Mesothelial cell of epicardium (in vitro differentiated cells): ENCODE data around the gene C6orf163. TPM values are rescaled to one million over a fixed set of nuclear protein-coding genes. Genes with fewer than 3 reads are reported as not detected.

Experiments used
- DNase-seq, 2 experiments: peaks; one replicate each; pipeline ENCODE4 v3.0.0; 2021; ENCODE audit warnings: low spot score in 2 of 2; ENCODE audit not compliant: unreplicated experiment in 2 of 2
- H3K27ac Mint-ChIP-seq: 2 replicates; pipeline ENCODE4 v1.8.0; 2021; ENCODE audit warnings: mixed read lengths
- H3K27me3 Mint-ChIP-seq: 2 replicates; pipeline ENCODE4 v1.8.0; 2021; ENCODE audit warnings: low read depth, mixed read lengths
- H3K36me3 Mint-ChIP-seq: 2 replicates; pipeline ENCODE4 v1.8.0; 2021; ENCODE audit warnings: mixed read lengths
- H3K4me1 Mint-ChIP-seq: 2 replicates; pipeline ENCODE4 v1.8.0; 2021; ENCODE audit warnings: mixed read lengths
- H3K4me3 Mint-ChIP-seq: 2 replicates; pipeline ENCODE4 v1.8.0; 2021; ENCODE audit warnings: mild to moderate bottlenecking, moderate library complexity, mixed read lengths
- H3K9me3 Mint-ChIP-seq: 2 replicates; pipeline ENCODE4 v1.8.0; 2021; ENCODE audit warnings: mixed read lengths
- CTCF ChIP-seq: fragments of 200-600 bp; sonication (generic); IDR thresholded peaks from one replicate; pipeline ENCODE4 v1.5.0; 2021; ENCODE audit warnings: antibody characterized with exemption; ENCODE audit not compliant: unreplicated experiment
- total RNA-seq: library from RNA; stranded (reverse); gene quantifications from 3 replicates; pipeline ENCODE4 v1.2.1, GENCODE V29; 2021

C6orf163 gene
- total RNA-seq, 1 donor from 2014 or later: 10.0 TPM

GRCh38 chr6:87396595-87397392 is 52.2 kb downstream of the C6orf163 start:
- H3K36me3 Mint-ChIP-seq: no peaks in the 10 kb centered on the region
- H3K4me3 Mint-ChIP-seq: no peak overlapping the region
- DNase-seq: no peak
- no peak for TF ChIP-seq CTCF
- H3K9me3 Mint-ChIP-seq: no peaks in the 10 kb centered on the region
- H3K27ac Mint-ChIP-seq: no peak overlapping the region
- no peaks in the 10 kb centered on the region for H3K27me3 Mint-ChIP-seq
- peaks cover 13% of the 10 kb centered on the region for H3K4me1 Mint-ChIP-seq

GRCh38 chr6:87397656-87398055 is 53.0 kb downstream of the C6orf163 start:
- Mint-ChIP-seq H3K4me3 (no peak overlapping the region), H3K36me3 (no peaks in the 10 kb centered on the region), H3K9me3 (no peaks in the 10 kb centered on the region), H3K4me1 (peaks cover 13% of the 10 kb centered on the region), H3K27ac (peak overlapping the region; percentile 13), H3K27me3 (no peaks in the 10 kb centered on the region)
- no peak for TF ChIP-seq CTCF
- no peak for DNase-seq

- no peak for TF ChIP-seq CTCF
- peaks cover 13% of the 10 kb centered on the region for H3K4me1 Mint-ChIP-seq
- no peaks in the 10 kb centered on the region for H3K36me3 Mint-ChIP-seq
Measured at GRCh38 chr6:87401832-87402231, 57.2 kb downstream of the C6orf163 start.

GRCh38 chr6:87407561-87407900 is 62.9 kb downstream of the C6orf163 start:
- DNase-seq: no peak
- H3K9me3 Mint-ChIP-seq: no peaks in the 10 kb centered on the region
- H3K4me1 Mint-ChIP-seq: peaks cover 5% of the 10 kb centered on the region
- no peaks in the 10 kb centered on the region for H3K27me3 Mint-ChIP-seq
- no peak for TF ChIP-seq CTCF
- peak overlapping the region; percentile 94 for H3K27ac Mint-ChIP-seq
- peak overlapping the region; percentile 85 for H3K4me3 Mint-ChIP-seq
- no peaks in the 10 kb centered on the region for H3K36me3 Mint-ChIP-seq

More at GRCh38 chr6:87401832-87402231, 57.2 kb downstream of the C6orf163 start:
- H3K27me3 Mint-ChIP-seq: no peaks in the 10 kb centered on the region
- H3K27ac Mint-ChIP-seq: no peak overlapping the region
- H3K4me3 Mint-ChIP-seq: no peak overlapping the region
- H3K9me3 Mint-ChIP-seq: no peaks in the 10 kb centered on the region
- DNase-seq: no peak

- Mint-ChIP-seq H3K9me3 (no peaks in the 10 kb centered on the region), H3K27me3 (no peaks in the 10 kb centered on the region), H3K4me1 (peaks cover 5% of the 10 kb centered on the region), H3K36me3 (no peaks in the 10 kb centered on the region), H3K27ac (peak within 1 kb of the TSS; percentile 94), H3K4me3 (peak within 1 kb of the TSS; percentile 85)
- TF ChIP-seq CTCF: no peak
- DNase-seq: peak; percentile 71 to 85
Measured at GRCh38 chr6:87407901-87408720, 63.5 kb downstream of the C6orf163 start, which contains the start of gene CFAP206. Gene CFAP206, plus strand, starts transcription at chr6:87407972. Its CDS starts 1,868 bp downstream, at chr6:87409840.
